HG03469 (cell line): ENCODE measurements around the gene RNF181.
"Not testable (repeated sequence)": the region's sequence is repeated elsewhere in the genome, so short reads cannot be mapped to it uniquely, and the experiment has no call there.

Experiments used
- ATAC-seq: cut with Tn5 transposase; IDR thresholded peaks from one replicate; pipeline ENCODE4 v1.9.1; 2021; ENCODE audit warnings: mild to moderate bottlenecking, moderate library complexity, moderate number of reproducible peaks; ENCODE audit not compliant: unreplicated experiment

RNF181 gene

DNA sequence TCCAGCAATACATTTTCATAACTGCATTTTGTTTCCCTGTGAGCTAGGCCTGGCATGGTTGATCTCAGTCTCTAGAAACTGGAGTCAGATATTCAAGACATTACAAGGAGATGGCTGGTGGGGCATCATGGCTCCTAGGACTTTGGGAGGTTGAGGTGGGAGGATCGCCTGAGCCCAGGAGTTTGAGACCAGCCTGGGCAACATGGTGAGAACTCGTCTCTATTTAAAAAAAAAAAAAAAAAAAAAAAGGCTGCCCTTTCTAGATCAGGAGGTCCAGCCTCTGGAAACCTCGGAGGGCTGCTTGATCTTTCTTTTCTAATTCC is 18.5 kb upstream of the RNF181 start:
- no peak for ATAC-seq

DNA sequence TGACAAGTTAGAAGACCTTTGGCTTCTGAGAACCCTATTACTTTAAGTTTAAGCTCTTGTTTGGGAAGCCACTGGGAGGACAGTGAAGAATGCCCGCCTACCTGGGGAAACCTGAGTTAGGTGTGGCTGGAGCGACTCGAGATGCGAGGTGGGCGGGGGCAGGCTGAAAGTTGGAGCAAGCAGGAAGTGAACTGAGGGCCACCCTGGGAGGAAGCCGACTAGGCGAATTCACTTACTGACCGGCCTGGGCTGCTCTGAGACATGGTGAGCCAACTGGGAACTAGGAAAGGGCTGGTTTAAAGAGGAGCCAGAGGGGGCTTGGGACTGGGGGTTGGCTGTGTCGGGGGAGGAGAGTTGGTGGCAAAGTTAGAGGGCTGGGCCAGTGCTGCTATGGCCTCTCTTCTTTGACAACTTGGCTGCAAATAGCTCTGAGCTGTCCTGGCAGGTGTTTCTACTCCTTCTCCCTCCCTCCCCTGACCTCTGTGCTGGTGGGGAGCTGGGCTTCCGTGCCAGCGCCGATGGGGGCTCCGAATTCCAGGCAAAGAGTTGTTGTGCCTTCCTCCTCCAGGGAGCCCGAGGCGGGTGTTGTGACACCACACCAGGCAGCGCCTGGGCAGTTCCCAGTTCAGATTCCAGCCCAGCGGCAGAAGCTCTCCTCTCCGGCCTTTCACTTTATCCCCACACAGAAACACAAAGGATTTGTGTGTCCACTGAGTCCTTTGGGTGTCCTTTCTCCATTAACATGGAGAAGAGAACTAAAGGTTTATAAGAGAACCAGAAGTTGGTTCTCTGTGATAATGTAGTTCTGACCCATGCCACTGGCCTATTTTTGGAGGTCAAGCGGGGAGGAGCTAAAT is 17.9 kb upstream of the RNF181 start, which contains the start of gene VAMP8:
TSS of gene VAMP8 (plus strand) at position 201 of the 857 bp plus-strand sequence. CDS start at position 262, 61 bp downstream.
- peak; percentile 47 for ATAC-seq

DNA sequence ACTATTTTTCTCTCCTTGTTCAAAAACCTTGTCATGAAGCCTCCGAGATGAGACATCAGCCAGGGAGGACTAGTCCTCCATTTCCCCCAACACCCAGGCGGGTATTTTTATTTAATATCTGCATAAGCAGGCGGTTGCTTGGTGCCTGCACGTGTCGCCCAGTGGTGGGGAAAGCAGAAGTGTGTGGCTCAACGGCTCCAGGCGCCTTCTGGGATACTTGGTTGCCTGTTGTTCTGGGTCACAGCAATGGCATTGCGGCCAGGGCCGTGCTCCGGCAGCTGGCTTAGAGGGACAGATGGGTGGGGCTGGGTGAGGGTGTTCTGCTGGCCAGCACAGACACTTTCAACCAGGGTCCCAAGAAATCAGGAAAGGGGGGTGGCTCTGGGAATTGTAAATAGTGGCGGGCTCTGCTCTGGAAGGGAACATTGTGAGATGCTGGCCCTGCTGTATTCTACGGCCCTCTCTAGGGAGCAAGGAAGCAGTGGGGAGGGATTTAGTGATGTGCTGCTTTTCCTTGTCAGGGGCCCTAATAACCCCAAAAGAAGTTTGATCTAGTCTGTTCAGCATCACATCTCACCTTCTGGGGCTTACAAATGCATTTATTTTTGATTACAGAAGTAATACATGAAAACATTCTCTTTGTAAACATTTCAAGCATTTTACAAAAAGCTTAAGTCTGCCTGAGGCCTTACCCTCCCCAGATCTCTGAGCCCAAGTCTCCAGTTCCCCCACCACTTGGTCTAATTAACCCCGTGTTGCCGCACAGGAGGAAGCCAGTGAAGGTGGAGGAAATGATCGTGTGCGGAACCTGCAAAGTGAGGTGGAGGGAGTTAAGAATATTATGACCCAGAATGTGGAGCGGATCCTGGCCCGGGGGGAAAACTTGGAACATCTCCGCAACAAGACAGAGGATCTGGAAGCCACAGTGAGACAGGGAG is 17.0 kb upstream of the RNF181 start:
- ATAC-seq: no peak

DNA sequence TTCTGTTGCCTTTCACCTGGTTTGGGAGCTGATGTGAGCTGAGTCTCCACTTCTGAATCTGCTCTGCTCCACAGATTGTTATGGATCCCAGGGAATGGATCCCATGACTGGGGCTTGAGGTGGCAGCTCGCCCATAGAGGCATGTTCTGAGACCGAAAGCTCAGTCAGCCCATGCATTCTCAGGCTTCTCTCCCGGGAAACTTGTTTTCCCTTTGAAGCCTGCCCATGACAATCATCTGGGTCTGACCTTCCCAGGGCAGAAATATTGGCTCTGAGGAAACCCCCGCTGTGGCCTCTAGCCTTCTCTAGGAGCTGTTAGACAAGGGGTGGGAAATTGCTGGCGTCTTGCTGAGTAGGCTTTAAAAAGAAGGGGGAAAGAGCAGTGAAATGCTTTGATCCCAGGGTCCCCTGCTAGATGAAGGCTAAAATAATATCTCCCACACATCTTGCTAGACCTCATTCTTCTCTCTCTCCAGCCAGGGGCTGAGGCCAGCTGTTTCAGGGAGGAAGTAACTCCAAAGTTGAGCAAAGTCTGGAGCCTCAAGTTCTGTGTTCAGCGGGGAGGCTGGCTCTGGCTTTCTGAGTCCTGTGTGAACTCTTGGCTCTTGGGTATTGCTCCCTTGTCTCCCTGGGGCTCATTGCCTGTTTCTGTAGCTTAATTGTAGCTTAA is 16.1 kb upstream of the RNF181 start:
- ATAC-seq: no peak

DNA sequence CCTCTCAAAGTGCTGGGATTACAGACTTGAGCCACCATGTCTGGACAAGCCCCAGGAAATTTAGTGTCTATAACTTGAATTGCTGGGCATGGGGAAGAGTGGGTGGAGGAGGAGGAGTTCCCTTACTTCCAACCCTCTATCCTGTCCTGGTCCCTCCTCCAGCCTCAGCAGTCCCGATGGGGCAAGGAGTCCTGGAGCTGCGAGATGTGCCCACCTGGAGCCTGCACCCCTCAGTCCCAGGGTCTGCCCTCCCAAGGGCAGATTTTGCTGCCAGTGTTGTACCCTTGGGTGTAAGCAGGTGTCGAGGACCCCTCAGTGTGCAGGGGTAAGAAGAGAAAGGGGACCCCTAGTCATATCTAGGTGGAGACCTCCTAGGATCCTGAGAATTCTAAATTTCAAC is 15.3 kb upstream of the RNF181 start:
- no peak for ATAC-seq

DNA sequence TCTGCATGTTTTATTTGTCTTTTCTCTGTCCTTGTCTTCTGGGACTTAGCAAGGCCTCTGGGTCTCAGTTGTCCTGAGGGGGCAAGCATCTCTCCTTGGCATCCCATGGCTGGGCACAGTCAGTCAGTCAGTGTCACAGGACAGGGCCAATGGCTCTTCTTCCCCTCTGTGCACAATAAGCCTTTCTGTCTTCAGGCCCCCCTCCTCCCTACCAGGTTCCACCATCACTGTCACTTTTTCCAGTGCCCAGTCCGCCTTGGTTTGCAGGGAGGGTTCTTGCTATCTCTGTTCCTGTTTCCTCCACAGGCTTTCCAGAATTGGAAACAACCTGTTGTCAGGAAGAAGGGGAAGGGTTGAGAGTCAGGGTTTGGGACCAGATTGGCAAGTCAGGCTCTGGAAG is 13.1 kb upstream of the RNF181 start:
- no peak for ATAC-seq

DNA sequence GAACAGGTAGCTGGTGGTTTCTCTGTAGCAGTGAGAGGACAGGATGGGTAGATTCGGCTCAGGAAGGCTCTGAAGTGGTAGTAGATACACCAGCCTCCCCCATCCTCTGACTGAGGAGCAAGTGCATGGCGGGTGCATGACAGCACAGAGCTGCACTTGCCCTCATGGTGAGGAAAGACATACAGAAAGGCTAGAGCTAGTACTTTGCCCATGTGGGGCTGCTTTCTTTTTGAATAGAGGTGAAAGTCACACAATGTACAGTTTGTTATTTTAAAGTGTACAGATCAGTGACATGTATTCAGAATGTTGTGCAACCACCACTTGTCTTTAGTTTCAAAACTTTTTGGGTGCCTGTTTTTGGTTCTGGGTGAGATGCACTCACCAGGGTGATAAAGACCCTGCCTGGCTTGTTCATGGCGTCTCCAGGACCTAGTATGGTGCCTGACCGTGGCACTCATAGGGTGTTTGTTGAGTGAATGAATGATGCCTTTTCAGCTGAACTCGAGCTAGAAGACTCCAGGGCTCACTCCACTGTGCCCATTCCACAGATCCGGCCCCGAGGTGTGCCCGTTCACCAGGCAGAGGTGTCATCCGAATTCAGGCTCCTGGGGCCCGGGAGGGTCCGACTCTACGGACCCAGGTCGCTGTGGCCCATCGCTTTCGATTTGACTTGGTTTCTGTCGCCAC is 11.7 kb upstream of the RNF181 start:
- no peak for ATAC-seq

DNA sequence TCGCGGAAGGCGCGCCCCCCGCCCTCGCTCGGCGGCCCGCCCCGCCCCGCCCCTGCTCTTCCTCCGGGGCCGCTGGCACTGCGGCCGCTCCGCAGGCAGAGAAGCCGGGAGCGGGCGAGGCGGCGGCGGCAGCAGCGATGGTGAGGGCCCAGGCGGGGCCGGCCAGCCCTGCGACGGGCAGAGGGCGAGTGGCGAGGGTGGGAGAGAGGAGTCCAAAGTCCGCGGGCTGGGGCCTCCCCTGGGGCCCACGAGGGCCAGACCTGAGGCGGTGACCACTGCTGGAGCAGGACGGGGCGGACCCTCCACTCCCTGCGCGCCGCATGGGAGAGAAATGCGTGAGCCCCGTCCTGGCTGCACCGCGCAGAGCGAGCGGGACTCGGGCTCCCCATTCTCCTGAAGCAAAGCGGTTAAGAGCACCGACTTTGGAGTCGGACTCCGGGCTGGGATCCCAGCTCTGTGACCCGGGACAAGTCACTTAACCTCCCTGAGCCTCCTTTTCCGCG is 11.1 kb upstream of the RNF181 start, which contains the start of gene VAMP5:
TSS of gene VAMP5 (plus strand) at position 78 of the 503 bp plus-strand sequence. CDS start at position 138, 60 bp downstream.
- no peak for ATAC-seq

DNA sequence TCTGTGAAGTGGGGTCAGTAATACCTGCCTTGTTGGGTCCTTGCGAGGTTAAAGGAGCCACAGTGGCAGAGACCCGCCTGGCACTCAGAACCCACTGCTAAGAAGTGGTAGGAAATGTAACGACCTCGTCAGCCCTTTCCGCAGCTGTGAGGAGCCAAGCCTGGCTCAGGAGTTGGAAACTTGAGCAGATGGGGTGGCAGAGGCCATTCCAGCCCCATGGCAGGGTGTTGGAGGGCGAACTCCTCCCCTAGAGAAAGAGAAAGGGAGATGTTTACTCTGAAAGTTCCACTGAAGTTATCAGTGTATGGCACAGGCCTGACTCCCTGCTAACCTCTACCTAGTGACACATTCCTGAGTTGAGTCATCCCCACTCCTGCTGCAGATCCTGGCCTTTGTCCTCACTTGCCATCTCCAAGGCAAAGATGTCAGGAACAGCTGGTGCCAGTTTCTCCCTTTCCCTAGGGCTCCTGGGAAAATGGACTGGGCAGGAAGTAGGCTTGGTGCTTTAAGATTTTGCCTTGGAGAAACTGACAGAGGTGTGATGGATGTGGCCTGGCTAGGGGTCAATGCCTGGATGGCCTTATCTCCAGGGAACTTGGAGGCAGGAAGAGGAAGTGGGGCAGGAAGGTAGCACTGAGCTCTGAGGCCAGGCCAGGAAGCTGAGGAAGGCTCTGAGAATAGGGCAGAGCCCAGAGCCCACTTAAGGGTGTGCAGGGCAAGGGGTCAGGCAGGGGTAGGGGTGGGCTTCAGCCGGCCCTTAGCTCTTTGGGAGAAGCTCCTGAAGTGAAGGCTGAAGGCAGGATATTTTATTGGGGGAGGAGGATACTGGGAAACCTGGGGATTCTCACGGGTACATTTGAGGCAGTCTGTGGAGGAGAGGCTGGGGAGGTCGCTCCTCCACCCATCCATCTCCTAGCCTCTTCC is 10.4 kb upstream of the RNF181 start:
- ATAC-seq: no peak

DNA sequence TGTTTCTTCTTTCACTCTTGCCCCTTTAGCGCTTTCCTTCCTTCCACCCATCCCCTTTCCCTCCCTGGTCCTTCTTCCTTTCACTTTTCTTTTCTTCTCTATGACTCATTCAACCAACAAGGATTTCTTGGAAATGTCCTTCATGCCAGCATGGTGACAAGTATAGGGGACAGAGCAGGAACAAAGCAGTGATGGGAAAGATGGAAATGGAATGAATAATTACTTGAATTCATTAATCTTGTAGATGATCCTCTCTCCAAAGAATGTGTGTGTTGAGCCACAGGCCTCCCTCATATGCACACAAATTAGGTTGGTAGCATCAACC is 9.8 kb upstream of the RNF181 start:
- no peak for ATAC-seq

DNA sequence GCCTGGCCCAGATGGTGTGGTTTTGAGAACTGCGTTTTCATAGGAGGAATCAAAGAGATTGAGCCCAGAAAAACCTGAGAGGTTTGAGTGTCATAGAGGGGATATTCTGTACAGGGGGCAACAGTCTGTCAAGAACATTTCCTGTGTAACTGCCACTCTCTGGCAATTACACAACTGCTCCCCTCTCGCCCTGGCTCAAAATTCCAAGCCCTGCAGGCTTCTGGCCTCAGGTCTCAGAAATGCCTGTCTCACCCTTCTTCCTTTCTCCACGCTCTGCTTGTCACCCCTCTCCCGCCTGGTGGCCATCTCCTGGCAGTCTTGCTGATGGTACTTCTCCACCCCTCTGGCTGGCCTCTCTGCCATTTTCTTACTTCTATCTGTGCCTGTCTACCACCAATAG is 7.3 kb upstream of the RNF181 start:
- ATAC-seq: no peak

DNA sequence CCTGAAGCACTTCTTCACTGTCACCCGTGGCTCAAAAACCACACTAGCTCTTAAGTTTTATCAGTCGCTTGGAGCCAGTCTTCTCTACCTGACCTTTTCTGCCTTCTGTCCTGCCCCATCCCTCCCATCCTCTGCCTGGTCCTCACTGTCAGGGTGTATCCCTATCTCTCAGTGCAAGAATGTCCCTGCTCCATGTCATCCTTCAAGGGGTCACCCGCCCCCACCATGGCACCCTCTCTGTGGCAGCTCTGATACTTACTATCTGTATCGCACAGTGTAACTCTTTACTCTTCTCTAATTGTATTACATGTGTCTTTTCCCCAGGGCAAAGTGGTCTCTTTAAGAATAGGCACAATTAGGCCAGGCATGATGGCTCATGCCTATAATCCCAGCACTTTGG is 6.9 kb upstream of the RNF181 start:
- ATAC-seq: no peak

DNA sequence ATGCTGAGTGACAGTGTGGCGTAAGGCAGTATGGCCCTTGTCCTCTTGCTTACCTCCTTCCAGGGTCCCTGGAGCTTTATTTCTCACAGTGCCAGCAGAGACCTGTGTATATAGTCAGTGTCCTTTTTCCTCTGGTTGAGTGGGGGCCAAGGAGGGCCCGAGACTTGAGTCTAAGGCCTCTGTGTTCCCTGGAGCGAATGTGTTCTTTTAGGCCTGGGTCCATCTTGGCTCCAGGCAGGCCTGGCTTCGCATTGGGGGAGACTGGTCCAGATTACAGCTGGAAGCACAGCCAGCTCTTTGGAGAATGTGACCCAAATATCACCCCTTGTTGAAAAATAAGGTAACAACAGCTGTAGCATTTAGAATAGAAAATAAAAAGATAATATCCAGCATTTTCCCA is 6.4 kb upstream of the RNF181 start:
- ATAC-seq: no peak

DNA sequence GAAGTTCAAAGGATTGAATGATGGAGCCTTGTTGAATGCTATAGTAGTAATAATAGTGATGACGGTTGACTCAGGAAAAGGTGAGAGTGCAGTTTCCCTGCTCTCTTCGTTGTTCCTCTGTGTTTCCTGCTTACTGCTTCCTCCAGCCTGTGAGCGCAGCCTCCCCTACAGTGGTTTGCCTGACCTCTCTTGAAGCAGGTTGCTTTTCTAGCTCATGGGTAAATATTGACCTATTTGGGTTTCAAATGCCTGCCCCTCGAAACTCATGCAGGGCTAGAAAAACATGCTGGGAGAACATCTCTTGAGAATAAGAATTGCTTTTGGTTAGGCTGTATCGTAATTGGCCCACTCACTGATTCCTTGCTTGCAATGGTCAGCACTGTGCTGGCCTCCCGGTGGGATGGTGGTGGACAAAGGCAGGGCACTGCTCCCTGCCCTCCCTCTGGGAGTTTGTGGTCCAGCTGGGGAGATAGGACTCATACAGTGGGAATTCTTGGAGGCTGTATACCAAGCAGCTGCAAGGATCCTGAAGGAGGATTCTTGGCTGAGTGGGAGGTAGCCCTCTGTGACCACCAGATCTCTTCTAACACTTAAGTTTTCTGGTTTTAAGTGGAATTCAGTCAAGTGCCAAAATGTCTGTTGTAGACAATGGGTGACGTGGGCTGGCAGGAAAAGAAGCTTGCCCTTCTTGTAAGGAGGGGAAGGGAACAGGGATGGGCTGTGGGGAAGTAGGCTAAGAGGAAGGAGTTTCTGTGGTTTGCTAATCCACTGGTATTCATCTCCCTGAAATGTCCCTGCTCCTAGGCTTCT is 5.4 kb upstream of the RNF181 start:
- ATAC-seq: no peak

DNA sequence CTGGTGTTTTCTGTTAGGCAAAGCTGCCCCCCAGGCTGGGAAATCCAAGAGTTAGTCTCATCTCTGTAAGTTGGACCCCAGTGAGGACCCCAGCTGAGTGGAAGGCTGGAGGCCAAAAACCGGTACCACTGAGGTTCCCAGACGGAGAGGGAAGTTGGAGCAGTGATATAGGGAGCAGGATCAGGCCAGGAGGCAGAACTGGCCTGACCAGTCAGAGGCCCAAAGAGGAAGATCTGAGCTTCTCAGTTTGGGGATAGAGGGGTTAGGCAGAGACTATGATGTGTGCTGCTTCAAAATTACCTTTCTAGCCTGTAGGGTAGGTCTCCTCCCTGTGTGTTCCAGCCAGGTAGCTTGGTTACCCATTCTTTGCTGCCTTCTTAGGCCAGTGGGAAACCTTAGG is 4.6 kb upstream of the RNF181 start:
- no peak for ATAC-seq

DNA sequence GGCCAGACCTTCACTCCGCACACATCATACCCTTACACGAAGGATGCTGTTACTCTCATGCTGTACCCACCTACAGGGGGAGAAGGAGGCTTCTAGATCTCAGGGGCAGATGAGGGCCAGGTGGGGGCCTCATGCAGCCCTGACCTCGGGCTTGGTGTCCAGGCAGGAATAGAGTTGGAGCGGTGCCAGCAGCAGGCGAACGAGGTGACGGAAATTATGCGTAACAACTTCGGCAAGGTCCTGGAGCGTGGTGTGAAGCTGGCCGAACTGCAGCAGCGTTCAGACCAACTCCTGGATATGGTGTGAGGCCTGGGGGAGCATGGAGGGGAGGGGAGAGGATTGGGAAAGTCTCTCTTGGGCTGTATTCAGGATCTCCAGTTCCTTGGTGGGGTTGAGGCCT is 4.0 kb upstream of the RNF181 start:
- ATAC-seq: no peak

DNA sequence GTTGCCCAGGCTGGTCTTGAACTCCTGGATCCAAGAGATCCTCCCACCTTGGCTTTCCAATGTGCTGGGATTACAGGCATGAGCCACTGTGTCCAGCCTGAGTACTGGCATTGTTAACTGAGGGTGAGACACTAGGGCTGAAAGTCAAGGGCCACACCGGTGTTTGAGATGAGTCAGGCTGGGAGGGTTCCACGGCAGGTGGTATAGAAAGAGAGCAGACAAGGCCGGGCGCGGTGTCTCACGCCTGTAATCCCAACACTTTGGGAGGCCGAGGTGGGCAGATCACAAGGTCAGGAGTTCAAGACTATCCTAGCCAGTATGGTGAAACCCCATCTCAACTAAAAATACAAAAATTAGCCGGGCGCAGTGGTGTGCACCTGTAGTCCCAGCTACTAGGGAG is 3.2 kb upstream of the RNF181 start:
- ATAC-seq: not testable (repeated sequence)

DNA sequence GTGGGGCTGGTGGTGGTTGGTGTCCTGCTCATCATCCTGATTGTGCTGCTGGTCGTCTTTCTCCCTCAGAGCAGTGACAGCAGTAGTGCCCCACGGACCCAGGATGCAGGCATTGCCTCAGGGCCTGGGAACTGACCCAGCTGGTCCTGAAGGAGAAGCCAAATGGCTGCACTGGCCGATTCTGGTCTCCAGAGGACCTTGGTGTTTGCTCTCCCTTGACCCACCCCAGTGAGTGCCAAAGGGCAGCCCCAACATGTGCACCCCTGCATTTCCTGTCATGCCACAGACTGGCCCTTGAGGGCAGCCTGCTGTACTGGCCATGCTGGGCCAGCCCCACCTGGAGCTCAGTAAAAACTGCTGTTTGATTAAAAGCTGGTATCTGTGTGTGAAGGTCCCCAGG is 2.5 kb upstream of the RNF181 start:
- ATAC-seq: no peak
